ENCODE measurements around the gene SCAMP2.

SCAMP2 gene

DNA sequence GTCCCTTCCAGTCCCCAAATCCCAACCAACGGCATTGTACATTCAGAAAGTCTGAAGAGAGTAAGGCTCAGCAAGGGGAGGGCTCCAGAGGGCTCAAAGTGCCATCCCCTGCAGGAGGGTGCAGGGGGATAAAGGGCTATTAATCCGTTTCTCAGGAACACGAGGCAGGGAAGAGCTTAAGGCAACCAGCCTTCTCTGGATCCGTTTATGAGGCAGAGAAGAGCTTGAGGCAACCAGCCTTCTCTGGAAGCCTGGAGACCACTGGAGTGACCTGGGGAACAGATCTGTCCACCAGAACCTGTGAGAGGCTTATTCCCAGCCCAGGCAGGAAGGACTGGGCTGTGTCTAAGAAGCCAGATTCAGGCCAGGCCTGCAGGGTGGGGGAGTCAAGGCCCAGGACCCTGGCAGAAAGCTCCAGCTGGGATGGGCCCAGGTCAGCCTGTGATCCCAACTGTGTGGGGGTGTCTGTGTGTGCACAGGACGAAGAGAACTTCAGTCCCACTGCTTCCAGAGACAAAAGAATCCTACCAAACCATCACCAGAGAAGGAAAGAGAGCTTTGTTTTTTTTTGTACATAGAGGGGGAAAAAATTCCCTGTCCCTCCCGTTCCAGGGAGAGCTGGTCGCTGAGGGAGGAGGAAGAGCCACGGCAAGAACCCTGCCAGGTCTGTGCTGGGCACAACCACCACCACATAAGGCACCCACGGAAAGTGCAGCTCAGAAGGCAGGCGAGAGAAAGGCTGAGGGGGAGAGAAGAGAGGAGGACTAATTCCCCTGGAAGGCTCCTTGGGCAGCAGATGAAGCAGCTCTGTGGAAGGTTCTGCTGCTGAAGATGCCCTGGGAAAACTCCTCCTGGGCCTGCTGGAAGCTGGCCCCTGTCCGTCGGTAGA, 28.6 kb downstream of the SCAMP2 start:
- no peak for TF ChIP-seq CTCF (IDR thresholded peaks at IDR 0.05)

DNA sequence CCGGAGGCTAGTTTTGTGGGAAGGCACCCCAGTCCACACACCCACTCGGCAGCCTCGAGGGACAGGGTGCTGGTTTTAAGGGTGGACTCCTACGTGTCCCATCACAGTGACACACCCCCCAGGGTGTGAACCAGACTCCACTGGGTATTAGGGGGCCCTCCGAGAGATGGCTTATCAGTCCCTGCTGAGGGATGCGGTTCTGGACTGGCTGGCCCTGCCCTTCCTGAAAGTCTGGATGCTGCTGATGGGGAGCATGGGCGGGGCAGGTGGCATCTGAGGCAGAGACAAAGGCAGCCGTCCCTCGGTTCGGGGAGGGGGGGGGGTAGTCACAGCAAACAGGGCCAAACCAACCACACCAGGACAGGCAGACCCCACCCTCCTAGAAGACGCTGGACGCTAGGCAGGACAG, 29.3 kb downstream of the SCAMP2 start:
- no peak for TF ChIP-seq CTCF (IDR thresholded peaks at IDR 0.05)

DNA sequence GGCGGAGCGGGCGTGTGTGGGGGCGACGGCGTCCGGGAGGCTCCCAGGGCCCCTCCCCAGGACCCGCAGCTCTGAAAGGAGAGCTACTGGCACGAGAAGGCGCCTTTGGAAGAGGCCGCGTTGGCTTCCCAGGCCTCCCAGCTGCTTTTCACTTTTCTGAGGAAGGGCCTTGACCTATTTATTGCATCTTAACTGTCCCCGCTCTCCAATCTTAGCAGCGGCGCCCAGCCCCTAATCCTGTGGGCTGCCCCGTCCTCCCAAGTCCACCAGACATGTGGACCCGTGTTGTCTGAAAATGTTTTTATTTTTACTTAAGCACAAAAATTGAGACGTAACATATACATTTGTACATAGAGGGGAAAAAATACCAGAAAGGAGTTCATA, 29.7 kb downstream of the SCAMP2 start:
- no peak for TF ChIP-seq CTCF (IDR thresholded peaks at IDR 0.05)

DNA sequence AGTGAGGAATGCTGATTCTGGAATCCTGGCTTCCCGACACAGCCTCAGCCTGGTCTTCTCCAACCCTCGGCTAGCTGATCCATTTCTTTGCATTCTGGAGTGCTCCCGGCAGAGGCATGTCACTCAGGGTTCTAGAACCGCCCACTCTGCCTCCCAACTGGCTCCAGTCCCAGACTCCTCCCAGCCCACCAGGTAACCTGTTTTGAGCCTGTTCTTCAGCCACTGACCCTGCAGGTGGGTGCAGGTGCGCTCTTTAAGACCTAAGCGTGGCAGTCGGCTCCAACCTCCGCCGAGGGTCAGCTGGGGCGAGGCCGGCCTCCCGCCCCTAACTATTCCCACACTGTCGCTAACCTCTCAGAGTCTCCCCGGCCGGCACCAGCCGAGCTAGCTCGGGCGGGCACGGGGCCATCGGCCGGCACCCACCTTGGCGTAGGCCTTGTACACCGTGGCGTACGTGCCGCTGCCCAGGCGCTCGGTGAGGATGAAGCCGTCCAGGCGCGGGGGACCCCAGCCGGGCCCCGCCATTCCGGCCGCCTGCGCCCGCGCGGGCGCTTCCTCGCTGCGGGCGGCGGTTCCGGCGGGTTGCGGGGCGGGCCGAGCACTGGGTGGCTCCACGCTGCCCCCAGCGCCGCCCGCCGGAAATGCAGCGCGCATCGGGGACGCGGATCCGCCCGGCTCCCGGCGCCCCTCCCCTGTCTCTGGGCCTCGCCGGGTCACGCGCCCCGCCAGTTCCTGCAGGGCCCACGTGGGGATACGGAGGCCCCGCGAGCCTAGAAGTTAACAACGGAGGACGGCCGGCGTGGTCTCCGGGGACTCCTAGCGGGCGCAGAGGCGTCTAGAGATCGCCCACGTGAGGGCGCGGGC, 30.4 kb downstream of the SCAMP2 start, which contains the start of gene ULK3:
TSS of gene ULK3 (minus strand) at position 576 of the 864 bp plus-strand sequence. CDS start at position 525, 51 bp downstream.
- peak; percentile 69 for TF ChIP-seq CTCF (IDR thresholded peaks at IDR 0.05)

DNA sequence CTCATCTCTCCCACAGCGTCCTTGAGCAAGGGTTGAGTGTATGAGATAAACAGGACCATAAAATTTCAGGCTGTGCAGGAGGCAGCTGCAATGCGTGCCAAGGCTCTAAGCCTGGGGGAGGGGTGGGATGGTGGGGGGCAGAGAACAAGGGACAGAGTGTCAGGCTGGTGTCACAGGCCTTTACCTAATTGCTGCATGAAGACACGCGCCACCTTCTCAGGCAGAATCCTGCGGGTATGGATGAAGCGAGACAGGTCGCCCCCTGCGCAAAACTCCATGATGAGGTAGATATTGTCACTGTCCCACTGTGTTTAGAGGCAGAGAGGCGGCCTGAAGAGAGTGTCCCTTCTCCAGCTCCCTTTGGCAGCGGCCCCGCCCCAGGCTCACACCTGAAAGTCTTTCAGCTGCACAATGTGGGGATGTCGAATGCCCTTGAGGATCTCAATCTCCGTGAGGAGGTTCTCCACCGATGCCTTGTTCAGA, 31.2 kb downstream of the SCAMP2 start:
- no peak for TF ChIP-seq CTCF (IDR thresholded peaks at IDR 0.05)

- TF ChIP-seq CTCF (IDR thresholded peaks at IDR 0.05), result no peak
These were observed 32.1 kb downstream of the SCAMP2 start for GRCh38 chr15:74840851-74841775.
